ENCODE results near the gene POU2AF1.

POU2AF1 gene

GRCh38 chr11:111336582-111337256 is 42.4 kb downstream of the POU2AF1 start:
- TF ChIP-seq CTCF (IDR thresholded peaks at IDR 0.05), result no peak
- H3K27ac ChIP-seq, result no peak overlapping the region

- TF ChIP-seq CTCF (IDR thresholded peaks at IDR 0.05) (no peak), ZFX (IDR thresholded peaks at IDR 0.05; ENCODE audit: borderline replicate concordance) (no peak)
- peak overlapping the region; percentile 84 for H3K27ac ChIP-seq
These were observed 43.0 kb downstream of the POU2AF1 start for GRCh38 chr11:111336062-111336461.

GRCh38 chr11:111335549-111335948 is 43.5 kb downstream of the POU2AF1 start:
- peak overlapping the region; percentile 84 for H3K27ac ChIP-seq
- TF ChIP-seq CTCF (IDR thresholded peaks at IDR 0.05) (no peak), ZFX (IDR thresholded peaks at IDR 0.05; ENCODE audit: borderline replicate concordance) (no peak)

- peak overlapping the region; percentile 84 for H3K27ac ChIP-seq
- TF ChIP-seq CTCF (IDR thresholded peaks at IDR 0.05) (no peak), ZFX (IDR thresholded peaks at IDR 0.05; ENCODE audit: borderline replicate concordance) (no peak)
These were observed 44.3 kb downstream of the POU2AF1 start for GRCh38 chr11:111334532-111335502.

GRCh38 chr11:111331711-111332479 is 47.2 kb downstream of the POU2AF1 start:
- TF ChIP-seq ZFX (IDR thresholded peaks at IDR 0.05; ENCODE audit: borderline replicate concordance), result no peak
- TF ChIP-seq CTCF (IDR thresholded peaks at IDR 0.05), result no peak
- no peak overlapping the region for H3K27ac ChIP-seq

- TF ChIP-seq ZFX (IDR thresholded peaks at IDR 0.05; ENCODE audit: borderline replicate concordance), result no peak
- no peak for TF ChIP-seq CTCF (IDR thresholded peaks at IDR 0.05)
- no peak overlapping the region for H3K27ac ChIP-seq
These were observed 48.7 kb downstream of the POU2AF1 start for GRCh38 chr11:111330234-111330893.
